Colonic mucosa (tissue), 4 donors: ENCODE measurements around the gene HDAC4. TPM values are rescaled to one million over a fixed set of nuclear protein-coding genes. Genes with fewer than 3 reads are reported as not detected.

Experiments used
- DNase-seq: peaks from one replicate; pipeline ENCODE4 v3.0.0-alpha.2; 2020
- H3K27ac ChIP-seq: fragments of 200-600 bp; one replicate; pipeline ENCODE4 v1.8.0; 2021
- H3K27me3 ChIP-seq: fragments of 200-600 bp; one replicate; pipeline ENCODE4 v1.8.0; 2021
- H3K36me3 ChIP-seq: fragments of 200-600 bp; one replicate; pipeline ENCODE4 v1.8.0; 2021
- H3K4me1 ChIP-seq: fragments of 200-600 bp; one replicate; pipeline ENCODE4 v1.8.0; 2021; ENCODE audit warnings: mild to moderate bottlenecking
- H3K4me3 ChIP-seq: fragments of 200-600 bp; one replicate; pipeline ENCODE4 v1.8.0; 2021
- H3K9ac ChIP-seq, 2 donors: one replicate each; pipeline ENCODE4 v1.7.0; 2013; ENCODE audit warnings: control low read depth in 2 of 2, low read depth in 2 of 2, low read length in 2 of 2
- H3K9me3 ChIP-seq: fragments of 200-600 bp; one replicate; pipeline ENCODE4 v1.8.0; 2021
- intact Hi-C: fragments of 100-400 bp; cut with DNase I; formaldehyde crosslinking; loops from one replicate; pipeline ENCODE4 v1.14.1; 2022
- total RNA-seq, 2 donors: library from RNA; stranded (reverse); fragmentation: NEBNext Ultra II Directional in 1 of 2; extraction: Animal tissue kit (Norgen Biotek cat#: 25700) in 1 of 2; gene quantifications; one replicate each; pipeline ENCODE4 v1.2.1, GENCODE V29; 2021
- TF ChIP-seq, protein P1 (sequence below): fragments of 200-600 bp; IDR thresholded peaks from one replicate; pipeline ENCODE4 v1.8.0; 2022; ENCODE audit warnings: antibody characterized with exemption, mild to moderate bottlenecking
- donor health status: healthy.
- donor health status: DM: no; HTN: no; CAD: no.
- donor health status: DM: no; HTN: no; CAD: no.

The HDAC4 gene
- total RNA-seq, 2 donors from 2014 or later = 35.3 to 46.8 TPM

GRCh38 chr2:239139101-239139500 is 261.7 kb downstream of the HDAC4 start:
- Histone ChIP-seq H3K36me3 (no peaks in the 10 kb centered on the region), H3K4me3 (no peak overlapping the region), H3K27ac (no peak overlapping the region), H3K9me3 (no peaks in the 10 kb centered on the region), H3K4me1 (no peaks in the 10 kb centered on the region), H3K9ac (no peak overlapping the region), H3K27me3 (no peaks in the 10 kb centered on the region)
- intact Hi-C loops = no loop called here
- TF ChIP-seq, protein P1, sequence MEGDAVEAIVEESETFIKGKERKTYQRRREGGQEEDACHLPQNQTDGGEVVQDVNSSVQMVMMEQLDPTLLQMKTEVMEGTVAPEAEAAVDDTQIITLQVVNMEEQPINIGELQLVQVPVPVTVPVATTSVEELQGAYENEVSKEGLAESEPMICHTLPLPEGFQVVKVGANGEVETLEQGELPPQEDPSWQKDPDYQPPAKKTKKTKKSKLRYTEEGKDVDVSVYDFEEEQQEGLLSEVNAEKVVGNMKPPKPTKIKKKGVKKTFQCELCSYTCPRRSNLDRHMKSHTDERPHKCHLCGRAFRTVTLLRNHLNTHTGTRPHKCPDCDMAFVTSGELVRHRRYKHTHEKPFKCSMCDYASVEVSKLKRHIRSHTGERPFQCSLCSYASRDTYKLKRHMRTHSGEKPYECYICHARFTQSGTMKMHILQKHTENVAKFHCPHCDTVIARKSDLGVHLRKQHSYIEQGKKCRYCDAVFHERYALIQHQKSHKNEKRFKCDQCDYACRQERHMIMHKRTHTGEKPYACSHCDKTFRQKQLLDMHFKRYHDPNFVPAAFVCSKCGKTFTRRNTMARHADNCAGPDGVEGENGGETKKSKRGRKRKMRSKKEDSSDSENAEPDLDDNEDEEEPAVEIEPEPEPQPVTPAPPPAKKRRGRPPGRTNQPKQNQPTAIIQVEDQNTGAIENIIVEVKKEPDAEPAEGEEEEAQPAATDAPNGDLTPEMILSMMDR = no peak
- no peak for DNase-seq

GRCh38 chr2:239138610-239139009 is 262.2 kb downstream of the HDAC4 start:
- TF ChIP-seq, protein P1 = no peak
- H3K4me1 ChIP-seq = no peaks in the 10 kb centered on the region
- no peaks in the 10 kb centered on the region for H3K27me3 ChIP-seq
- H3K4me3 ChIP-seq = no peak overlapping the region
- H3K9me3 ChIP-seq = no peaks in the 10 kb centered on the region
- H3K27ac ChIP-seq = no peak overlapping the region
- H3K36me3 ChIP-seq = no peaks in the 10 kb centered on the region
- DNase-seq = no peak
- H3K9ac ChIP-seq = no peak overlapping the region
- intact Hi-C loops = no loop called here

DNA sequence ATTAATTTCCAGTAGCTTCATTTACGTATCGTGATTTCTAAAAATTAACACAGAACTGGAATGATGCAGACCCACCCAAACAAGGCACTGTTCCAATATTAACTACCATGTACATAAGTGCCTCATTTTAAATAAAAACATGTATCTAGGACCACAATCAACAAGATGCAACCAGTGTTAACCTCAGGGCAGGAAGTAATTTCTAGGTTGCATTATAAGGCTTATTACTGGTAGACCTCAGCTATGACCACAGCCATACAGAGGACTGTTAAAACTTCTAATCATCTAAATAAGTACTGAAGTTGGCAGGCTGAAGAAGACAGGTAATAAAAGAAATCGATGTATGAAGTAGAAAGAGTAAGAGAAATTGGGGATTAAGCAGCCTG is 262.9 kb downstream of the HDAC4 start:
- TF ChIP-seq, protein P1 = no peak
- no peak for DNase-seq
- Histone ChIP-seq H3K27ac (no peak overlapping the region), H3K9ac (no peak overlapping the region), H3K4me3 (no peak overlapping the region), H3K36me3 (no peaks in the 10 kb centered on the region), H3K27me3 (no peaks in the 10 kb centered on the region), H3K9me3 (no peaks in the 10 kb centered on the region), H3K4me1 (no peaks in the 10 kb centered on the region)
- intact Hi-C loops = no loop called here

DNA sequence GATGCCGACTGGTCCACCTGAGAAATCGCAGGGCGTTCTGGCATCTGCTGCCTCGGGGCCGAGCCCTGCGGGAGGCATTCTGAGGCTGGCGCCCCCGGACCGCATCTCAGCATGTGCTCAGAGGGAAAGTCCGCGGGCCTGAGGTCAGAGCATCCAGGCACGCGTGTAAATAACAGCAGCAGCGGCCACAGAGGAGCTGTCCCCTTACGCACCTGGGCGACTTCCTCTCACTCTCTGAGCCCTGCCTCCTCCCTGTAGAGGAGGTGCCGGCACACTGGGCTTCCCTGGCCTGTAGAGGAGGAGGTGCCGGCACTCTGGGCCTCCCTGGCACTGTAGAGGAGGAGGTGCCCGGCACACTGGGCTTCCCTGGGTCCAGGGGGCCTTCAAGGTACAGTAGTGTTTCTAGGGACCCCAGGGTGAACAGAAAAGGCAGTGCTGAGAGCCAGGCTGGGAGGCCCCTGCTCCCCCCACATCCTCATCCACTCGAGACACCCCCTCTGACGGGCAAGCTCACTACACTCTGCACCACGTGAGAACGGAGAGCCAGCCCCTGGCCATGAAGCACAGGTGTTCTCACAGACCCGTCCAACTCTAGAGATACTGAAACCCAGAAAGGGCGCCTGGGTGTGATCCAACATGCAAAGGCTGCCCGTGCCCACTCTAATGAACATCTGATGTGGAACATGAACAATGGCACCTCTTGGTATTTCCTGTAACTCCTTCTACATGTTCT is 263.5 kb downstream of the HDAC4 start:
- Histone ChIP-seq H3K4me3 (no peak overlapping the region), H3K27ac (no peak overlapping the region), H3K27me3 (no peaks in the 10 kb centered on the region), H3K4me1 (no peaks in the 10 kb centered on the region), H3K36me3 (no peaks in the 10 kb centered on the region), H3K9ac (no peak overlapping the region), H3K9me3 (no peaks in the 10 kb centered on the region)
- DNase-seq = no peak
- intact Hi-C loops = no loop called here
- TF ChIP-seq, protein P1 = no peak

- H3K27me3 ChIP-seq = no peaks in the 10 kb centered on the region
- no peaks in the 10 kb centered on the region for H3K36me3 ChIP-seq
- H3K9me3 ChIP-seq = no peaks in the 10 kb centered on the region
- TF ChIP-seq, protein P1 = no peak
- H3K4me3 ChIP-seq = no peak overlapping the region
- intact Hi-C loops = no loop called here
- H3K9ac ChIP-seq = no peak overlapping the region
- no peak for DNase-seq
- no peak overlapping the region for H3K27ac ChIP-seq
- no peaks in the 10 kb centered on the region for H3K4me1 ChIP-seq
Measured at GRCh38 chr2:239136762-239137161, 264.1 kb downstream of the HDAC4 start.
